ENCODE results near the gene MSANTD2. TPM values are rescaled to one million over a fixed set of nuclear protein-coding genes. Genes with fewer than 3 reads are reported as not detected.

Gene MSANTD2
- total RNA-seq, 1 experiment from 2014 or later = 12.6 TPM

GRCh38 chr11:124832571-124832970 is 32.4 kb upstream of the MSANTD2 start:
- Histone ChIP-seq H3K36me3 (no peaks in the 10 kb centered on the region), H3K4me3 (no peak overlapping the region), H3K9me3 (replicated peaks) (no peaks in the 10 kb centered on the region), H3K27ac (no peak overlapping the region), H3K4me1 (no peaks in the 10 kb centered on the region), H3K27me3 (no peaks in the 10 kb centered on the region)
- no peak for DNase-seq

GRCh38 chr11:124831897-124832296 is 31.7 kb upstream of the MSANTD2 start:
- H3K9me3 ChIP-seq (replicated peaks) = no peaks in the 10 kb centered on the region
- no peak overlapping the region for H3K4me3 ChIP-seq
- H3K36me3 ChIP-seq = no peaks in the 10 kb centered on the region
- no peaks in the 10 kb centered on the region for H3K4me1 ChIP-seq
- no peak overlapping the region for H3K27ac ChIP-seq
- no peak for DNase-seq
- H3K27me3 ChIP-seq = no peaks in the 10 kb centered on the region

- no peaks in the 10 kb centered on the region for H3K4me1 ChIP-seq
- H3K27ac ChIP-seq = no peak overlapping the region
- H3K4me3 ChIP-seq = no peak overlapping the region
- H3K36me3 ChIP-seq = no peaks in the 10 kb centered on the region
- no peaks in the 10 kb centered on the region for H3K27me3 ChIP-seq
- DNase-seq = no peak
- no peaks in the 10 kb centered on the region for H3K9me3 ChIP-seq (replicated peaks)
Observed at GRCh38 chr11:124830749-124831148, 30.5 kb upstream of the MSANTD2 start.

- H3K27ac ChIP-seq = no peak overlapping the region
- no peaks in the 10 kb centered on the region for H3K36me3 ChIP-seq
- no peaks in the 10 kb centered on the region for H3K9me3 ChIP-seq (replicated peaks)
- peak in 1 of 2 experiments; percentile 39 for DNase-seq
- H3K27me3 ChIP-seq = no peaks in the 10 kb centered on the region
- H3K4me1 ChIP-seq = no peaks in the 10 kb centered on the region
- H3K4me3 ChIP-seq = no peak overlapping the region
Observed at GRCh38 chr11:124829986-124830385, 29.8 kb upstream of the MSANTD2 start.

- DNase-seq = no peak
- H3K36me3 ChIP-seq = no peaks in the 10 kb centered on the region
- H3K27ac ChIP-seq = no peak overlapping the region
- H3K4me1 ChIP-seq = no peaks in the 10 kb centered on the region
- H3K9me3 ChIP-seq (replicated peaks) = no peaks in the 10 kb centered on the region
- no peaks in the 10 kb centered on the region for H3K27me3 ChIP-seq
- H3K4me3 ChIP-seq = no peak overlapping the region
Observed at GRCh38 chr11:124825876-124826275, 25.7 kb upstream of the MSANTD2 start.

GRCh38 chr11:124823512-124824376 is 23.5 kb upstream of the MSANTD2 start:
- no peak overlapping the region for H3K27ac ChIP-seq
- no peaks in the 10 kb centered on the region for H3K4me1 ChIP-seq
- no peaks in the 10 kb centered on the region for H3K36me3 ChIP-seq
- no peaks in the 10 kb centered on the region; the same call in 1 of the 2 replicates for H3K27me3 ChIP-seq
- no peak overlapping the region for H3K4me3 ChIP-seq
- no peak for DNase-seq
- H3K9me3 ChIP-seq (replicated peaks) = no peaks in the 10 kb centered on the region; the same call in 1 of the 2 replicates

- no peak for DNase-seq
- Histone ChIP-seq H3K27me3 (no peaks in the 10 kb centered on the region; the same call in 1 of the 2 replicates), H3K4me3 (no peak overlapping the region), H3K36me3 (no peaks in the 10 kb centered on the region), H3K9me3 (replicated peaks) (no peaks in the 10 kb centered on the region; the same call in 1 of the 2 replicates), H3K4me1 (no peaks in the 10 kb centered on the region), H3K27ac (no peak overlapping the region)
Observed at GRCh38 chr11:124821995-124822730, 22.0 kb upstream of the MSANTD2 start.

GRCh38 chr11:124817036-124817435 is 16.8 kb upstream of the MSANTD2 start:
- no peak overlapping the region for H3K4me3 ChIP-seq
- H3K4me1 ChIP-seq = peaks cover 6% of the 10 kb centered on the region; the same call in 1 of the 2 replicates
- no peaks in the 10 kb centered on the region for H3K36me3 ChIP-seq
- H3K9me3 ChIP-seq (replicated peaks) = no peaks in the 10 kb centered on the region; the same call in 1 of the 2 replicates
- no peak for DNase-seq
- H3K27me3 ChIP-seq = no peaks in the 10 kb centered on the region; the same call in 1 of the 2 replicates
- no peak overlapping the region for H3K27ac ChIP-seq

- Histone ChIP-seq H3K9me3 (replicated peaks) (no peaks in the 10 kb centered on the region; the same call in 1 of the 2 replicates), H3K4me1 (peaks cover 12% of the 10 kb centered on the region)
- no peak for DNase-seq
Observed at GRCh38 chr11:124814739-124815138, 14.5 kb upstream of the MSANTD2 start.

GRCh38 chr11:124812876-124813275 is 12.7 kb upstream of the MSANTD2 start:
- no peaks in the 10 kb centered on the region for H3K36me3 ChIP-seq
- H3K9me3 ChIP-seq (replicated peaks) = no peaks in the 10 kb centered on the region
- no peaks in the 10 kb centered on the region for H3K27me3 ChIP-seq
- H3K27ac ChIP-seq = no peak overlapping the region
- H3K4me3 ChIP-seq = no peak overlapping the region
- H3K4me1 ChIP-seq = peaks cover 12% of the 10 kb centered on the region
- DNase-seq = peak; percentile 29 to 73

More at GRCh38 chr11:124814739-124815138, 14.5 kb upstream of the MSANTD2 start:
- Histone ChIP-seq H3K4me3 (no peak overlapping the region), H3K27ac (no peak overlapping the region), H3K27me3 (no peaks in the 10 kb centered on the region; the same call in 1 of the 2 replicates), H3K36me3 (no peaks in the 10 kb centered on the region)

- no peaks in the 10 kb centered on the region for H3K9me3 ChIP-seq (replicated peaks)
- DNase-seq = no peak
- no peaks in the 10 kb centered on the region for H3K36me3 ChIP-seq
- no peak overlapping the region for H3K27ac ChIP-seq
- no peaks in the 10 kb centered on the region for H3K27me3 ChIP-seq
- H3K4me1 ChIP-seq = peaks cover 14% of the 10 kb centered on the region
- no peak overlapping the region for H3K4me3 ChIP-seq
Observed at GRCh38 chr11:124811399-124812125, 11.4 kb upstream of the MSANTD2 start.

GRCh38 chr11:124807660-124808270 is 7.6 kb upstream of the MSANTD2 start:
- Histone ChIP-seq H3K4me1 (peaks cover 14% of the 10 kb centered on the region), H3K27me3 (no peaks in the 10 kb centered on the region), H3K36me3 (no peaks in the 10 kb centered on the region), H3K27ac (no peak overlapping the region), H3K4me3 (no peak overlapping the region), H3K9me3 (replicated peaks) (no peaks in the 10 kb centered on the region)
- DNase-seq = peak in 1 of 2 experiments; percentile 25

GRCh38 chr11:124807201-124807600 is 7.0 kb upstream of the MSANTD2 start:
- H3K9me3 ChIP-seq (replicated peaks) = no peaks in the 10 kb centered on the region
- no peaks in the 10 kb centered on the region for H3K36me3 ChIP-seq
- no peak for DNase-seq
- no peaks in the 10 kb centered on the region for H3K27me3 ChIP-seq
- no peak overlapping the region for H3K4me3 ChIP-seq
- H3K27ac ChIP-seq = no peak overlapping the region
- peaks cover 9% of the 10 kb centered on the region for H3K4me1 ChIP-seq

- Histone ChIP-seq H3K27me3 (no peaks in the 10 kb centered on the region), H3K36me3 (no peaks in the 10 kb centered on the region), H3K9me3 (replicated peaks) (no peaks in the 10 kb centered on the region), H3K4me3 (no peak overlapping the region), H3K4me1 (peaks cover 9% of the 10 kb centered on the region), H3K27ac (no peak overlapping the region)
- no peak for DNase-seq
Observed at GRCh38 chr11:124804884-124805283, 4.7 kb upstream of the MSANTD2 start.

All from SJCRH30 (cell line).